HCT116 (cell line): Measurements from ENCODE around the gene TKTL1. TPM values are rescaled to one million over a fixed set of nuclear protein-coding genes. Genes with fewer than 3 reads are reported as not detected.

Experiments used
- ATAC-seq: fragments of 200-7000 bp; cut with Tn5 transposase; 2 replicates; pipeline ENCODE4 v1.9.1; 2020; ENCODE audit warnings: mild to moderate bottlenecking, moderate library complexity
- BruUV-seq: library from RNA; stranded (reverse); fragments of 400-500 nt; replicated peaks from 2 replicates; lab custom pipeline; 2021; lab: Mats Ljungman, UMichigan
- CTCF ChIA-PET: fragments of 300-600 bp; sonication (Branson Sonifier 250); formaldehyde crosslinking; loops from one replicate; lab custom pipeline; 2021; ENCODE audit warnings: antibody characterized with exemption; lab: Charles Lee
- POLR2A ChIA-PET: fragments of 300-600, 350-600 bp; sonication (Branson Sonifier 250); formaldehyde crosslinking; loops from one replicate; lab custom pipeline; 2021; ENCODE audit warnings: antibody characterized with exemption; lab: Charles Lee
- RAD21 ChIA-PET, 2 experiments: fragments of 300-600 bp; sonication (Branson Sonifier 250); formaldehyde crosslinking; loops; one replicate each; lab custom pipeline; 2023; ENCODE audit warnings: low total read pairs in 2 of 2; ENCODE audit not compliant: uncharacterized antibody in 2 of 2, unreplicated experiment in 2 of 2, low non-redundant PET in 1 of 2; lab: Charles Lee
- DNase-seq: peaks from one replicate; pipeline ENCODE4 v3.0.0-alpha.2; 2010; ENCODE audit warnings: low read depth, low spot score
- H2AFZ ChIP-seq: fragments of 200-600 bp; shearing (Covaris generic), sonication (generic); 2 replicates; pipeline ENCODE4 v1.6.1; 2017; ENCODE audit warnings: low read depth, mixed run types, mixed read lengths, antibody characterized with exemption, low read length; ENCODE audit not compliant: poor library complexity, severe bottlenecking
- H3K27ac ChIP-seq: 2 replicates; pipeline ENCODE4 v1.5.1; 2012; ENCODE audit warnings: low read depth, low read length
- H3K27me3 ChIP-seq: fragments of 200-600 bp; sonication (generic); 2 replicates; pipeline ENCODE4 v1.6.1; 2016; ENCODE audit warnings: mixed run types, low read length, mixed read lengths; ENCODE audit not compliant: insufficient read depth
- H3K36me3 ChIP-seq, 2 experiments: fragments of 200-500 bp in 1 of 2; fragments of 200-600 bp in 1 of 2; sonication (Bioruptor generic) in 1 of 2; sonication (generic) in 1 of 2; 2 replicates each; pipeline versions ENCODE4 v1.5.1 to v1.6.1; 2014 to 2016; ENCODE audit warnings: low read length in 2 of 2, inconsistent platforms in 1 of 2, mixed read lengths in 1 of 2, mixed run types in 1 of 2; ENCODE audit not compliant: insufficient read depth in 2 of 2, control insufficient read depth in 1 of 2
- H3K4me1 ChIP-seq, 2 experiments: fragments of 200-600 bp in 1 of 2; sonication (generic) in 1 of 2; 2 replicates each; pipeline versions ENCODE4 v1.5.1 to v1.6.1; 2012 to 2017; ENCODE audit warnings: low read length in 2 of 2, inconsistent platforms in 1 of 2, mild to moderate bottlenecking in 1 of 2, mixed read lengths in 1 of 2, mixed run types in 1 of 2, moderate library complexity in 1 of 2; ENCODE audit not compliant: insufficient read depth in 2 of 2, control insufficient read depth in 1 of 2
- H3K4me2 ChIP-seq: fragments of 200-600 bp; sonication (generic); 2 replicates; pipeline ENCODE4 v1.6.1; 2017; ENCODE audit warnings: mixed run types, low read length, mixed read lengths
- H3K4me3 ChIP-seq, 2 experiments: fragments of 200-600 bp in 1 of 2; sonication (generic) in 1 of 2; replicated peaks in 1 of 2; 2 replicates each; pipeline ENCODE4 v1.5.1; 2011 to 2016; ENCODE audit warnings: low read length in 2 of 2, control low read depth in 1 of 2, low read depth in 1 of 2, mild to moderate bottlenecking in 1 of 2, mixed read lengths in 1 of 2, mixed run types in 1 of 2
- H3K79me2 ChIP-seq: fragments of 200-600 bp; sonication (generic); 2 replicates; pipeline ENCODE4 v1.6.1; 2017; ENCODE audit warnings: mild to moderate bottlenecking, mixed run types, low read length, moderate library complexity, mixed read lengths; ENCODE audit not compliant: insufficient read depth
- H3K9ac ChIP-seq: fragments of 200-600 bp; sonication (generic); 2 replicates; pipeline ENCODE4 v1.6.1; 2016; ENCODE audit warnings: low read length, mixed read lengths
- H3K9me2 ChIP-seq: fragments of 200-600 bp; sonication (generic), shearing (Covaris generic); 2 replicates; pipeline ENCODE4 v1.6.1; 2017; ENCODE audit warnings: mixed run types, mild to moderate bottlenecking, moderate library complexity; ENCODE audit not compliant: insufficient read depth
- H3K9me3 ChIP-seq, 2 experiments: fragments of 200-500 bp in 1 of 2; fragments of 200-600 bp in 1 of 2; sonication (Bioruptor generic) in 1 of 2; sonication (generic) in 1 of 2; 2 replicates each; pipeline ENCODE4 v1.6.1; 2014 to 2017; ENCODE audit warnings: low read length in 2 of 2, mixed read lengths in 2 of 2, inconsistent platforms in 1 of 2, low read depth in 1 of 2, mild to moderate bottlenecking in 1 of 2, mixed run types in 1 of 2, moderate library complexity in 1 of 2; ENCODE audit not compliant: control insufficient read depth in 1 of 2, insufficient read depth in 1 of 2
- H4K20me1 ChIP-seq: fragments of 200-600 bp; sonication (generic), shearing (Covaris generic); 2 replicates; pipeline ENCODE4 v1.6.1; 2017; ENCODE audit warnings: mixed run types, mild to moderate bottlenecking, moderate library complexity; ENCODE audit not compliant: insufficient read depth
- intact Hi-C: fragments of 100-400 bp; cut with micrococcal nuclease; formaldehyde crosslinking; loops from 2 replicates; pipeline ENCODE4 v1.10.0; 2022
- total RNA-seq: library from RNA; stranded (reverse); gene quantifications from one replicate; pipeline ENCODE4 v1.2.1, GENCODE V29; 2021; ENCODE audit not compliant: unreplicated experiment
- TF ChIP-seq, protein P1 (sequence below): IDR thresholded peaks from 2 replicates; pipeline ENCODE4 v1.6.1; 2012
- TF ChIP-seq, protein P2 (sequence below): IDR thresholded peaks from 2 replicates; pipeline ENCODE4 v1.6.1; 2011; ENCODE audit warnings: mild to moderate bottlenecking, low read length, moderate library complexity; ENCODE audit not compliant: insufficient replicate concordance; ENCODE audit errors: extremely low read depth
- TF ChIP-seq, protein P3 (sequence below): IDR thresholded peaks from 2 replicates; pipeline ENCODE4 v1.6.1; 2012; ENCODE audit warnings: low read depth

Gene TKTL1
- total RNA-seq, 1 experiment from 2014 or later = 0.34 TPM

DNA sequence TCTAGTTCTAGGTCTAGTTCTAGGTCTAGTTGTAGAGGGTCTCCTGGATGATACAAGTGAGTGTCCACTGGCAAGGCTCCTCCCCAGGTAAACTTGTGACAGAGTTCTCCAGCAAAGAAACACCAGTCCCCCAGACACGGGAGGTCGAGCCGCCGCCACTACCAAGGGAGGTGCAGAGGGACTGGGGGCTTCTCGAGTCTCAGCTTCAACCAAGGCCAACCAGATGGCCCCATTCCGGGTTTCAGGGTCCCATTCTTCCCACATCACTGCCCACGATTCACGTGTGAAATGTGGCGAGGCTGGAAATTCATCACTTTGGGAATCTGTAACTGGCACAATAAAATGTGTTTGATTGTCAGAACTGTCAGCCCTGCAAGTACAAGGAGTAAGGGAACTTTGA lies 37.5 kb downstream of the TKTL1 start:
- H4K20me1 ChIP-seq = no peaks in the 10 kb centered on the region
- DNase-seq = no peak
- no peaks in the 10 kb centered on the region for H3K79me2 ChIP-seq
- H3K27me3 ChIP-seq = no peaks in the 10 kb centered on the region
- TF ChIP-seq, protein P1, sequence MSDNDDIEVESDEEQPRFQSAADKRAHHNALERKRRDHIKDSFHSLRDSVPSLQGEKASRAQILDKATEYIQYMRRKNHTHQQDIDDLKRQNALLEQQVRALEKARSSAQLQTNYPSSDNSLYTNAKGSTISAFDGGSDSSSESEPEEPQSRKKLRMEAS = no peak
- TF ChIP-seq, protein P2, sequence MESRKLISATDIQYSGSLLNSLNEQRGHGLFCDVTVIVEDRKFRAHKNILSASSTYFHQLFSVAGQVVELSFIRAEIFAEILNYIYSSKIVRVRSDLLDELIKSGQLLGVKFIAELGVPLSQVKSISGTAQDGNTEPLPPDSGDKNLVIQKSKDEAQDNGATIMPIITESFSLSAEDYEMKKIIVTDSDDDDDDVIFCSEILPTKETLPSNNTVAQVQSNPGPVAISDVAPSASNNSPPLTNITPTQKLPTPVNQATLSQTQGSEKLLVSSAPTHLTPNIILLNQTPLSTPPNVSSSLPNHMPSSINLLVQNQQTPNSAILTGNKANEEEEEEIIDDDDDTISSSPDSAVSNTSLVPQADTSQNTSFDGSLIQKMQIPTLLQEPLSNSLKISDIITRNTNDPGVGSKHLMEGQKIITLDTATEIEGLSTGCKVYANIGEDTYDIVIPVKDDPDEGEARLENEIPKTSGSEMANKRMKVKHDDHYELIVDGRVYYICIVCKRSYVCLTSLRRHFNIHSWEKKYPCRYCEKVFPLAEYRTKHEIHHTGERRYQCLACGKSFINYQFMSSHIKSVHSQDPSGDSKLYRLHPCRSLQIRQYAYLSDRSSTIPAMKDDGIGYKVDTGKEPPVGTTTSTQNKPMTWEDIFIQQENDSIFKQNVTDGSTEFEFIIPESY = no peak
- TF ChIP-seq, protein P3, sequence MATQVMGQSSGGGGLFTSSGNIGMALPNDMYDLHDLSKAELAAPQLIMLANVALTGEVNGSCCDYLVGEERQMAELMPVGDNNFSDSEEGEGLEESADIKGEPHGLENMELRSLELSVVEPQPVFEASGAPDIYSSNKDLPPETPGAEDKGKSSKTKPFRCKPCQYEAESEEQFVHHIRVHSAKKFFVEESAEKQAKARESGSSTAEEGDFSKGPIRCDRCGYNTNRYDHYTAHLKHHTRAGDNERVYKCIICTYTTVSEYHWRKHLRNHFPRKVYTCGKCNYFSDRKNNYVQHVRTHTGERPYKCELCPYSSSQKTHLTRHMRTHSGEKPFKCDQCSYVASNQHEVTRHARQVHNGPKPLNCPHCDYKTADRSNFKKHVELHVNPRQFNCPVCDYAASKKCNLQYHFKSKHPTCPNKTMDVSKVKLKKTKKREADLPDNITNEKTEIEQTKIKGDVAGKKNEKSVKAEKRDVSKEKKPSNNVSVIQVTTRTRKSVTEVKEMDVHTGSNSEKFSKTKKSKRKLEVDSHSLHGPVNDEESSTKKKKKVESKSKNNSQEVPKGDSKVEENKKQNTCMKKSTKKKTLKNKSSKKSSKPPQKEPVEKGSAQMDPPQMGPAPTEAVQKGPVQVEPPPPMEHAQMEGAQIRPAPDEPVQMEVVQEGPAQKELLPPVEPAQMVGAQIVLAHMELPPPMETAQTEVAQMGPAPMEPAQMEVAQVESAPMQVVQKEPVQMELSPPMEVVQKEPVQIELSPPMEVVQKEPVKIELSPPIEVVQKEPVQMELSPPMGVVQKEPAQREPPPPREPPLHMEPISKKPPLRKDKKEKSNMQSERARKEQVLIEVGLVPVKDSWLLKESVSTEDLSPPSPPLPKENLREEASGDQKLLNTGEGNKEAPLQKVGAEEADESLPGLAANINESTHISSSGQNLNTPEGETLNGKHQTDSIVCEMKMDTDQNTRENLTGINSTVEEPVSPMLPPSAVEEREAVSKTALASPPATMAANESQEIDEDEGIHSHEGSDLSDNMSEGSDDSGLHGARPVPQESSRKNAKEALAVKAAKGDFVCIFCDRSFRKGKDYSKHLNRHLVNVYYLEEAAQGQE = no peak
- TF ChIP-seq, all 23 proteins: peak for 0
- Histone ChIP-seq H3K9ac (no peak overlapping the region), H3K9me2 (no peaks in the 10 kb centered on the region), H2AFZ (no peak overlapping the region), H3K36me3 (no peaks in the 10 kb centered on the region), H3K4me1 (no peaks in the 10 kb centered on the region), H3K4me3 (no peak overlapping the region), H3K27ac (no peak overlapping the region), H3K9me3 (no peaks in the 10 kb centered on the region), H3K4me2 (no peak overlapping the region)
- no peak for ATAC-seq
- POLR2A ChIA-PET = no interaction called here
- intact Hi-C loops = no loop called here
- RAD21 ChIA-PET = no interaction called here
- BruUV-seq = no TSS peak
- CTCF ChIA-PET = no interaction called here
